Stomach (tissue), 4 donors: Measurements from ENCODE around the gene CCDC63.

Source experiments
- CTCF ChIP-seq, 7 experiments: fragments of 450-650 bp in 4 of 7; fragments of 200-600 bp in 3 of 7; sonication (generic) in 3 of 7; IDR thresholded peaks; one replicate each; pipeline ENCODE4 v1.5.1; 2016 to 2019; ENCODE audit warnings: antibody characterized with exemption in 7 of 7, control low read depth in 2 of 7, mild to moderate bottlenecking in 1 of 7
- POLR2A ChIP-seq, 4 donors: fragments of 450-650 bp; IDR thresholded peaks; one replicate each; pipeline ENCODE4 v1.6.1; 2016; ENCODE audit warnings: antibody characterized with exemption in 4 of 4, control low read depth in 2 of 4, mild to moderate bottlenecking in 1 of 4, moderate library complexity in 1 of 4

GRCh38 chr12:110804406-110804805 is 42.4 kb upstream of the CCDC63 start:
- TF ChIP-seq CTCF (IDR thresholded peaks at IDR 0.05) (no peak), POLR2A (IDR thresholded peaks at IDR 0.05) (no peak)
